Panc1 (cell line): ENCODE results near the gene KMT2B. TPM values are rescaled to one million over a fixed set of nuclear protein-coding genes. Genes with fewer than 3 reads are reported as not detected.

ENCODE experiments used
- ATAC-seq: fragments of 200-7000 bp; cut with Tn5 transposase; 2 replicates; pipeline ENCODE4 v1.9.1; 2020; ENCODE audit warnings: mild to moderate bottlenecking, moderate library complexity
- BruUV-seq: library from RNA; stranded (reverse); fragments of 400-500 nt; replicated peaks from 2 replicates; lab custom pipeline; 2021; lab: Mats Ljungman, UMichigan
- CTCF ChIA-PET: fragments of 300-600 bp; sonication (Branson Sonifier 250); formaldehyde crosslinking; loops from one replicate; lab custom pipeline; 2022; ENCODE audit warnings: antibody characterized with exemption; lab: Charles Lee
- POLR2A ChIA-PET: fragments of 300-600 bp; sonication (Branson Sonifier 250); formaldehyde crosslinking; loops from one replicate; lab custom pipeline; 2022; ENCODE audit warnings: antibody characterized with exemption; lab: Charles Lee
- DNase-seq: peaks from one replicate; pipeline ENCODE4 v3.0.0-alpha.2; 2010; ENCODE audit warnings: low read depth, low spot score
- H3K27ac ChIP-seq: 2 replicates; pipeline ENCODE4 v1.5.1; 2011; ENCODE audit warnings: mild to moderate bottlenecking, low read length, inconsistent platforms
- H3K27me3 ChIP-seq: fragments of 200-500 bp; sonication (Bioruptor generic); 2 replicates; pipeline ENCODE4 v1.6.0; 2014; ENCODE audit warnings: low read length, inconsistent platforms; ENCODE audit not compliant: control insufficient read depth, insufficient read depth
- H3K36me3 ChIP-seq: fragments of 200-500 bp; sonication (Bioruptor generic); 2 replicates; pipeline ENCODE4 v1.5.1; 2014; ENCODE audit warnings: inconsistent platforms, mild to moderate bottlenecking, low read length, moderate library complexity; ENCODE audit not compliant: control insufficient read depth, insufficient read depth
- H3K4me1 ChIP-seq: 2 replicates; pipeline ENCODE4 v1.5.1; 2011; ENCODE audit warnings: inconsistent platforms, mild to moderate bottlenecking, low read length, moderate library complexity; ENCODE audit not compliant: control insufficient read depth, insufficient read depth
- H3K4me3 ChIP-seq, 2 experiments: 2 replicates each; pipeline ENCODE4 v1.5.1; 2011 to 2012; ENCODE audit warnings: low read depth in 2 of 2, low read length in 2 of 2, mild to moderate bottlenecking in 2 of 2, inconsistent platforms in 1 of 2, moderate library complexity in 1 of 2
- H3K9me3 ChIP-seq: fragments of 200-500 bp; sonication (Bioruptor generic); 2 replicates; pipeline ENCODE4 v1.5.1; 2014; ENCODE audit warnings: low read depth, mild to moderate bottlenecking, inconsistent platforms, low read length, moderate library complexity; ENCODE audit not compliant: control insufficient read depth, insufficient read depth
- POLR2AphosphoS5 ChIP-seq: IDR thresholded peaks from 2 replicates; pipeline ENCODE4 v1.6.1; 2012; ENCODE audit warnings: mild to moderate bottlenecking, low read depth, low read length, moderate library complexity
- SIN3A ChIP-seq: IDR thresholded peaks from 2 replicates; pipeline ENCODE4 v1.6.1; 2012; ENCODE audit warnings: low read depth, mild to moderate bottlenecking, low read length, moderate library complexity, borderline replicate concordance; ENCODE audit not compliant: insufficient read depth
- TCF7L2 ChIP-seq: IDR thresholded peaks from 2 replicates; pipeline ENCODE4 v1.6.1; 2011; ENCODE audit warnings: mild to moderate bottlenecking, low read depth, low read length, inconsistent platforms
- in situ Hi-C: cut with HindIII; loops from 2 replicates; pipeline ENCODE4 v1.10.0; 2016; ENCODE audit warnings: low sequenced_read_pairs, low pct_unique_long_range_greater_than_20kb
- intact Hi-C: fragments of 100-400 bp; cut with micrococcal nuclease; formaldehyde crosslinking; loops from one replicate; pipeline ENCODE4 v1.10.0; 2022; ENCODE audit not compliant: unreplicated experiment
- total RNA-seq: library from RNA; stranded (reverse); gene quantifications from one replicate; pipeline ENCODE4 v1.2.1, GENCODE V29; 2021; ENCODE audit not compliant: unreplicated experiment
- TF ChIP-seq, protein P1 (sequence below): fragments of 450-650 bp; IDR thresholded peaks from 2 replicates; pipeline ENCODE4 v1.5.1; 2017; ENCODE audit warnings: mild to moderate bottlenecking
- TF ChIP-seq, protein P2 (sequence below), 2 experiments: IDR thresholded peaks; 2 replicates each; pipeline ENCODE4 v1.6.1; 2011 to 2012; ENCODE audit warnings: low read depth in 2 of 2, control low read depth in 1 of 2, low read length in 1 of 2, mild to moderate bottlenecking in 1 of 2, moderate library complexity in 1 of 2; ENCODE audit not compliant: insufficient read depth in 1 of 2

Gene KMT2B
- total RNA-seq, 1 experiment from 2014 or later: 68.8 TPM

GRCh38 chr19:35722461-35722860 is 4.7 kb downstream of the KMT2B start:
- BruUV-seq: no TSS peak
- H3K9me3 ChIP-seq: no peaks in the 10 kb centered on the region
- intact Hi-C loops (no loop called here), in situ Hi-C loops (no loop called here)
- H3K27ac ChIP-seq: no peak overlapping the region
- TF ChIP-seq, protein P1, sequence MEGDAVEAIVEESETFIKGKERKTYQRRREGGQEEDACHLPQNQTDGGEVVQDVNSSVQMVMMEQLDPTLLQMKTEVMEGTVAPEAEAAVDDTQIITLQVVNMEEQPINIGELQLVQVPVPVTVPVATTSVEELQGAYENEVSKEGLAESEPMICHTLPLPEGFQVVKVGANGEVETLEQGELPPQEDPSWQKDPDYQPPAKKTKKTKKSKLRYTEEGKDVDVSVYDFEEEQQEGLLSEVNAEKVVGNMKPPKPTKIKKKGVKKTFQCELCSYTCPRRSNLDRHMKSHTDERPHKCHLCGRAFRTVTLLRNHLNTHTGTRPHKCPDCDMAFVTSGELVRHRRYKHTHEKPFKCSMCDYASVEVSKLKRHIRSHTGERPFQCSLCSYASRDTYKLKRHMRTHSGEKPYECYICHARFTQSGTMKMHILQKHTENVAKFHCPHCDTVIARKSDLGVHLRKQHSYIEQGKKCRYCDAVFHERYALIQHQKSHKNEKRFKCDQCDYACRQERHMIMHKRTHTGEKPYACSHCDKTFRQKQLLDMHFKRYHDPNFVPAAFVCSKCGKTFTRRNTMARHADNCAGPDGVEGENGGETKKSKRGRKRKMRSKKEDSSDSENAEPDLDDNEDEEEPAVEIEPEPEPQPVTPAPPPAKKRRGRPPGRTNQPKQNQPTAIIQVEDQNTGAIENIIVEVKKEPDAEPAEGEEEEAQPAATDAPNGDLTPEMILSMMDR: no peak
- TF ChIP-seq TCF7L2: no peak
- TF ChIP-seq, protein P2, sequence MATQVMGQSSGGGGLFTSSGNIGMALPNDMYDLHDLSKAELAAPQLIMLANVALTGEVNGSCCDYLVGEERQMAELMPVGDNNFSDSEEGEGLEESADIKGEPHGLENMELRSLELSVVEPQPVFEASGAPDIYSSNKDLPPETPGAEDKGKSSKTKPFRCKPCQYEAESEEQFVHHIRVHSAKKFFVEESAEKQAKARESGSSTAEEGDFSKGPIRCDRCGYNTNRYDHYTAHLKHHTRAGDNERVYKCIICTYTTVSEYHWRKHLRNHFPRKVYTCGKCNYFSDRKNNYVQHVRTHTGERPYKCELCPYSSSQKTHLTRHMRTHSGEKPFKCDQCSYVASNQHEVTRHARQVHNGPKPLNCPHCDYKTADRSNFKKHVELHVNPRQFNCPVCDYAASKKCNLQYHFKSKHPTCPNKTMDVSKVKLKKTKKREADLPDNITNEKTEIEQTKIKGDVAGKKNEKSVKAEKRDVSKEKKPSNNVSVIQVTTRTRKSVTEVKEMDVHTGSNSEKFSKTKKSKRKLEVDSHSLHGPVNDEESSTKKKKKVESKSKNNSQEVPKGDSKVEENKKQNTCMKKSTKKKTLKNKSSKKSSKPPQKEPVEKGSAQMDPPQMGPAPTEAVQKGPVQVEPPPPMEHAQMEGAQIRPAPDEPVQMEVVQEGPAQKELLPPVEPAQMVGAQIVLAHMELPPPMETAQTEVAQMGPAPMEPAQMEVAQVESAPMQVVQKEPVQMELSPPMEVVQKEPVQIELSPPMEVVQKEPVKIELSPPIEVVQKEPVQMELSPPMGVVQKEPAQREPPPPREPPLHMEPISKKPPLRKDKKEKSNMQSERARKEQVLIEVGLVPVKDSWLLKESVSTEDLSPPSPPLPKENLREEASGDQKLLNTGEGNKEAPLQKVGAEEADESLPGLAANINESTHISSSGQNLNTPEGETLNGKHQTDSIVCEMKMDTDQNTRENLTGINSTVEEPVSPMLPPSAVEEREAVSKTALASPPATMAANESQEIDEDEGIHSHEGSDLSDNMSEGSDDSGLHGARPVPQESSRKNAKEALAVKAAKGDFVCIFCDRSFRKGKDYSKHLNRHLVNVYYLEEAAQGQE (IDR thresholded peaks at IDR 0.05; ENCODE audit: insufficient read depth in 1 of 2, low read depth in 2 of 2, low read length in 1 of 2): no peak
- no peak for TF ChIP-seq SIN3A
- no peak for TF ChIP-seq POLR2AphosphoS5
- ChIA-PET POLR2A (no interaction called here), CTCF (no interaction called here)
- no peak overlapping the region for H3K4me3 ChIP-seq
- peaks cover 26% of the 10 kb centered on the region; the same call in 1 of the 2 replicates for H3K36me3 ChIP-seq
- H3K4me1 ChIP-seq: peaks cover 7% of the 10 kb centered on the region
- no peak for DNase-seq
- H3K27me3 ChIP-seq: no peaks in the 10 kb centered on the region
- no peak for ATAC-seq

DNA sequence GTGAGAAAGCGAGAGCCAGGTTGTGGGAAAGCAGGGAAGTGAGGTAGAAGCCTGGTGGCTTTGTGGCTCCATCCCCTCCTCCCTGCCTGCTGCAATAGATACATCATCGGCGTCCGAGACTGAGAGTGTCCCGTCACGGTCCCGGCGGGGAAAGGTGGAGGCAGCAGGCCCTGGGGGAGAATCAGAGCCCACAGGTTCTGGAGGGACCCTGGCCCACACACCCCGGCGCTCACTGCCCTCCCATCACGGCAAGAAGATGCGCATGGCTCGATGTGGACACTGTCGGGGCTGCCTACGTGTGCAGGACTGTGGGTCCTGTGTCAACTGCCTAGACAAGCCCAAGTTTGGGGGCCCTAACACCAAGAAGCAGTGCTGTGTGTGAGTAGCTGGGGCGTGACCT is 5.1 kb downstream of the KMT2B start:
- H3K9me3 ChIP-seq: no peaks in the 10 kb centered on the region
- ChIA-PET POLR2A (no interaction called here), CTCF (no interaction called here)
- H3K36me3 ChIP-seq: peaks cover 26% of the 10 kb centered on the region; the same call in 1 of the 2 replicates
- H3K4me1 ChIP-seq: peaks cover 7% of the 10 kb centered on the region
- TF ChIP-seq, protein P1: no peak
- no peak for TF ChIP-seq SIN3A
- DNase-seq: no peak
- no peak overlapping the region for H3K27ac ChIP-seq
- in situ Hi-C loops (no loop called here), intact Hi-C loops (no loop called here)
- H3K4me3 ChIP-seq: no peak overlapping the region
- ATAC-seq: no peak
- no peaks in the 10 kb centered on the region for H3K27me3 ChIP-seq
- BruUV-seq: no TSS peak
